Activated T-helper 17 cell treated with anti-CD3 and anti-CD28 coated beads, Interleukin-2, amount 50 U/mL, for 72 hours (primary cell): Measurements from ENCODE around the gene ARPC1B. TPM values are rescaled to one million over a fixed set of nuclear protein-coding genes. Genes with fewer than 3 reads are reported as not detected.
A peak's percentile ranks its signal among the peaks of the same experiment; 100 is the strongest.
"Not testable (repeated sequence)": the region's sequence is repeated elsewhere in the genome, so short reads cannot be mapped to it uniquely, and the experiment has no call there.

Source experiments
- ATAC-seq: fragments of 150-1000 bp; cut with Tn5 transposase; replicated peaks from 2 replicates; pipeline ENCODE4 v1.10.0; 2021; ENCODE audit warnings: mild to moderate bottlenecking, moderate library complexity
- H3K27ac Mint-ChIP-seq: one replicate; pipeline ENCODE4 v1.8.0; 2022; ENCODE audit warnings: mixed read lengths
- H3K27me3 Mint-ChIP-seq: one replicate; pipeline ENCODE4 v1.8.0; 2022; ENCODE audit warnings: mixed read lengths
- H3K36me3 Mint-ChIP-seq: one replicate; pipeline ENCODE4 v1.8.0; 2022; ENCODE audit warnings: low read depth, mild to moderate bottlenecking, mixed read lengths
- H3K4me1 Mint-ChIP-seq: one replicate; pipeline ENCODE4 v1.8.0; 2022; ENCODE audit warnings: mixed read lengths
- H3K4me3 Mint-ChIP-seq: one replicate; pipeline ENCODE4 v1.8.0; 2022; ENCODE audit warnings: mild to moderate bottlenecking, mixed read lengths
- H3K9me3 Mint-ChIP-seq: one replicate; pipeline ENCODE4 v1.8.0; 2022; ENCODE audit warnings: mixed read lengths
- total RNA-seq, 2 donors: library from RNA; stranded (reverse); gene quantifications; one replicate each; pipeline ENCODE4 v1.2.3, GENCODE V29; 2022

The ARPC1B gene
- total RNA-seq = 100 to 1,000 TPM; 223 to 410 TPM

- Mint-ChIP-seq H3K27me3 (no peaks in the 10 kb centered on the region), H3K9me3 (no peaks in the 10 kb centered on the region), H3K4me1 (peaks cover 9% of the 10 kb centered on the region), H3K36me3 (peaks cover 45% of the 10 kb centered on the region), H3K4me3 (peak within 1 kb of the TSS; percentile 86), H3K27ac (peak within 1 kb of the TSS; percentile 68)
- peak; percentile 74 for ATAC-seq
Observed at GRCh38 chr7:99374111-99375064, at the start of gene ARPC1B. ARPC1B (plus strand) TSS chr7:99374730; CDS start chr7:99385715, 10,985 bp downstream.

GRCh38 chr7:99325001-99325493 lies 49.5 kb upstream of the ARPC1B start:
- peaks cover 34% of the 10 kb centered on the region for H3K36me3 Mint-ChIP-seq
- H3K9me3 Mint-ChIP-seq = no peaks in the 10 kb centered on the region
- no peak for ATAC-seq
- peaks cover 11% of the 10 kb centered on the region for H3K4me1 Mint-ChIP-seq
- peak overlapping the region; percentile 98 for H3K27ac Mint-ChIP-seq
- no peaks in the 10 kb centered on the region for H3K27me3 Mint-ChIP-seq
- H3K4me3 Mint-ChIP-seq = peak overlapping the region; percentile 97

GRCh38 chr7:99325592-99326407 lies 48.7 kb upstream of the ARPC1B start, which contains the start of gene ARPC1A:
ARPC1A (plus strand) TSS chr7:99325898; CDS start chr7:99333354, 7,456 bp downstream.
- Mint-ChIP-seq H3K4me1 (peaks cover 18% of the 10 kb centered on the region), H3K9me3 (no peaks in the 10 kb centered on the region), H3K27me3 (no peaks in the 10 kb centered on the region), H3K36me3 (peaks cover 39% of the 10 kb centered on the region), H3K4me3 (peak within 1 kb of the TSS; percentile 97), H3K27ac (peak within 1 kb of the TSS; percentile 98)
- ATAC-seq = peak; percentile 90

GRCh38 chr7:99326408-99326782 lies 48.1 kb upstream of the ARPC1B start:
- Mint-ChIP-seq H3K4me1 (peaks cover 23% of the 10 kb centered on the region), H3K4me3 (peak overlapping the region; percentile 97), H3K27ac (peak overlapping the region; percentile 98), H3K36me3 (peaks cover 45% of the 10 kb centered on the region), H3K27me3 (no peaks in the 10 kb centered on the region), H3K9me3 (no peaks in the 10 kb centered on the region)
- no peak for ATAC-seq

GRCh38 chr7:99330314-99330961 lies 44.1 kb upstream of the ARPC1B start:
- peaks cover 27% of the 10 kb centered on the region for H3K4me1 Mint-ChIP-seq
- peak; percentile 83 for ATAC-seq
- H3K4me3 Mint-ChIP-seq = peak overlapping the region; percentile 77
- H3K9me3 Mint-ChIP-seq, H3K27me3 Mint-ChIP-seq: not testable (repeated sequence)
- peaks cover 79% of the 10 kb centered on the region for H3K36me3 Mint-ChIP-seq
- H3K27ac Mint-ChIP-seq = peak overlapping the region; percentile 80

GRCh38 chr7:99331002-99331401 lies 43.5 kb upstream of the ARPC1B start:
- H3K4me1 Mint-ChIP-seq = peaks cover 27% of the 10 kb centered on the region
- ATAC-seq = peak; percentile 79
- no peaks in the 10 kb centered on the region for H3K9me3 Mint-ChIP-seq
- H3K27ac Mint-ChIP-seq = peak overlapping the region; percentile 80
- no peaks in the 10 kb centered on the region for H3K27me3 Mint-ChIP-seq
- peak overlapping the region; percentile 77 for H3K4me3 Mint-ChIP-seq
- H3K36me3 Mint-ChIP-seq = peaks cover 79% of the 10 kb centered on the region

- Mint-ChIP-seq H3K4me1 (no peaks in the 10 kb centered on the region), H3K4me3 (no peak overlapping the region), H3K36me3 (peaks cover 100% of the 10 kb centered on the region), H3K27me3 (no peaks in the 10 kb centered on the region), H3K9me3 (no peaks in the 10 kb centered on the region), H3K27ac (peak overlapping the region; percentile 44)
- no peak for ATAC-seq
Observed at GRCh38 chr7:99339595-99339994, 34.9 kb upstream of the ARPC1B start.

GRCh38 chr7:99340659-99341058 lies 33.9 kb upstream of the ARPC1B start:
- H3K9me3 Mint-ChIP-seq = no peaks in the 10 kb centered on the region
- no peak overlapping the region for H3K4me3 Mint-ChIP-seq
- no peak overlapping the region for H3K27ac Mint-ChIP-seq
- H3K4me1 Mint-ChIP-seq = no peaks in the 10 kb centered on the region
- H3K27me3 Mint-ChIP-seq = no peaks in the 10 kb centered on the region
- ATAC-seq = no peak
- H3K36me3 Mint-ChIP-seq = peaks cover 100% of the 10 kb centered on the region

- Mint-ChIP-seq H3K36me3 (peaks cover 100% of the 10 kb centered on the region), H3K4me3 (no peak overlapping the region), H3K27ac (no peak overlapping the region), H3K4me1 (no peaks in the 10 kb centered on the region), H3K27me3 (no peaks in the 10 kb centered on the region), H3K9me3 (no peaks in the 10 kb centered on the region)
- ATAC-seq = no peak
Observed at GRCh38 chr7:99344061-99344647, 30.4 kb upstream of the ARPC1B start.

- H3K4me3 Mint-ChIP-seq, H3K27me3 Mint-ChIP-seq, ATAC-seq, H3K4me1 Mint-ChIP-seq, H3K9me3 Mint-ChIP-seq: not testable (repeated sequence)
- Mint-ChIP-seq H3K27ac (peak overlapping the region; percentile 22), H3K36me3 (peaks cover 96% of the 10 kb centered on the region)
Observed at GRCh38 chr7:99350641-99351040, 23.9 kb upstream of the ARPC1B start.

- peaks cover 96% of the 10 kb centered on the region for H3K36me3 Mint-ChIP-seq
- ATAC-seq = no peak
- no peaks in the 10 kb centered on the region for H3K4me1 Mint-ChIP-seq
- no peaks in the 10 kb centered on the region for H3K9me3 Mint-ChIP-seq
- no peak overlapping the region for H3K27ac Mint-ChIP-seq
- H3K27me3 Mint-ChIP-seq = no peaks in the 10 kb centered on the region
- no peak overlapping the region for H3K4me3 Mint-ChIP-seq
Observed at GRCh38 chr7:99352247-99352646, 22.3 kb upstream of the ARPC1B start.

- Mint-ChIP-seq H3K36me3 (peaks cover 96% of the 10 kb centered on the region), H3K4me3 (no peak overlapping the region), H3K27me3 (no peaks in the 10 kb centered on the region), H3K27ac (no peak overlapping the region), H3K4me1 (no peaks in the 10 kb centered on the region), H3K9me3 (no peaks in the 10 kb centered on the region)
- ATAC-seq = no peak
Observed at GRCh38 chr7:99355098-99355497, 19.4 kb upstream of the ARPC1B start.

- ATAC-seq = no peak
- Mint-ChIP-seq H3K27me3 (no peaks in the 10 kb centered on the region), H3K4me1 (no peaks in the 10 kb centered on the region), H3K9me3 (no peaks in the 10 kb centered on the region), H3K27ac (peak overlapping the region; percentile 17), H3K36me3 (peaks cover 96% of the 10 kb centered on the region), H3K4me3 (no peak overlapping the region)
Observed at GRCh38 chr7:99357701-99358490, 16.6 kb upstream of the ARPC1B start.
